SK-N-SH (cell line): ENCODE measurements around the gene THBS3. TPM values are rescaled to one million over a fixed set of nuclear protein-coding genes. Genes with fewer than 3 reads are reported as not detected.

Experiments used
- CTCF ChIA-PET: fragments of 300-600, 350-600 bp; formaldehyde crosslinking; extraction: SDS; loops from one replicate; lab custom pipeline; 2021; lab: Yijun Ruan, JAX
- POLR2A ChIA-PET: fragments of 350-600 bp; sonication (Branson Sonifier 250); formaldehyde crosslinking; extraction: SDS; loops from one replicate; lab custom pipeline; 2020; ENCODE audit warnings: antibody characterized with exemption, inconsistent platforms; lab: Yijun Ruan, JAX
- DNase-seq: peaks from one replicate; pipeline ENCODE4 v3.0.0; 2012
- H2AFZ ChIP-seq: fragments of 200-600 bp; sonication (generic); 2 replicates; pipeline ENCODE4 v1.8.1; 2016; ENCODE audit warnings: antibody characterized with exemption, mild to moderate bottlenecking, low read depth
- H3F3A ChIP-seq: fragments of 200-600 bp; sonication (generic); replicated peaks from 2 replicates; pipeline ENCODE3; 2016; ENCODE audit warnings: antibody characterized with exemption, mild to moderate bottlenecking; ENCODE audit not compliant: insufficient read depth
- H3K27ac ChIP-seq, 2 experiments: fragments of 200-500 bp in 1 of 2; fragments of 200-600 bp in 1 of 2; sonication (Bioruptor generic) in 1 of 2; sonication (generic), shearing (Covaris generic) in 1 of 2; 2 replicates each; pipeline versions ENCODE4 v1.5.1 to v1.6.1; 2014 to 2016; ENCODE audit warnings: low read depth in 2 of 2, inconsistent platforms in 1 of 2, low read length in 1 of 2, mild to moderate bottlenecking in 1 of 2, mixed read lengths in 1 of 2
- H3K27me3 ChIP-seq: fragments of 200-600 bp; sonication (generic), shearing (Covaris generic); 2 replicates; pipeline ENCODE4 v1.6.1; 2016; ENCODE audit warnings: mixed run types; ENCODE audit not compliant: insufficient read depth
- H3K36me3 ChIP-seq, 2 experiments: fragments of 200-500 bp in 1 of 2; fragments of 200-600 bp in 1 of 2; sonication (Bioruptor generic) in 1 of 2; sonication (generic) in 1 of 2; replicated peaks in 1 of 2; 2 replicates each; pipeline versions ENCODE3 to v1.5.1; 2014 to 2016; ENCODE audit warnings: low read length in 1 of 2, mild to moderate bottlenecking in 1 of 2; ENCODE audit not compliant: insufficient read depth in 2 of 2, control insufficient read depth in 1 of 2
- H3K4me1 ChIP-seq, 2 experiments: fragments of 200-500 bp in 1 of 2; fragments of 200-600 bp in 1 of 2; sonication (Bioruptor generic) in 1 of 2; sonication (generic), shearing (Covaris generic) in 1 of 2; 2 replicates each; pipeline versions ENCODE4 v1.5.1 to v1.6.1; 2014 to 2016; ENCODE audit warnings: low read depth in 1 of 2, low read length in 1 of 2, mixed run types in 1 of 2; ENCODE audit not compliant: insufficient read depth in 2 of 2, control insufficient read depth in 1 of 2
- H3K4me2 ChIP-seq: fragments of 200-600 bp; sonication (generic), shearing (Covaris generic); 2 replicates; pipeline ENCODE4 v1.6.1; 2017; ENCODE audit warnings: mixed run types
- H3K4me3 ChIP-seq, 2 experiments: fragments of 200-500 bp in 1 of 2; fragments of 200-600 bp in 1 of 2; sonication (Bioruptor generic) in 1 of 2; sonication (generic), shearing (Covaris generic) in 1 of 2; 2 replicates each; pipeline versions ENCODE4 v1.5.1 to v1.8.1; 2014 to 2016; ENCODE audit warnings: low read depth in 2 of 2, inconsistent platforms in 1 of 2, low read length in 1 of 2, mild to moderate bottlenecking in 1 of 2, mixed read lengths in 1 of 2, moderate library complexity in 1 of 2
- H3K79me2 ChIP-seq: fragments of 200-600 bp; sonication (generic); 2 replicates; pipeline ENCODE4 v1.8.1; 2017; ENCODE audit warnings: mild to moderate bottlenecking; ENCODE audit not compliant: insufficient read depth
- H3K9ac ChIP-seq: fragments of 200-600 bp; sonication (generic); 2 replicates; pipeline ENCODE4 v1.6.1; 2017; ENCODE audit warnings: mixed run types
- H3K9me2 ChIP-seq: fragments of 200-600 bp; sonication (generic); 2 replicates; pipeline ENCODE4 v1.6.1; 2017; ENCODE audit warnings: mixed run types
- H3K9me3 ChIP-seq: fragments of 200-600 bp; sonication (generic); 2 replicates; pipeline ENCODE4 v1.6.1; 2017; ENCODE audit warnings: mixed run types, mild to moderate bottlenecking, moderate library complexity
- H4K20me1 ChIP-seq: fragments of 200-600 bp; sonication (generic); 2 replicates; pipeline ENCODE4 v1.6.1; 2017; ENCODE audit warnings: mild to moderate bottlenecking, mixed run types; ENCODE audit not compliant: insufficient read depth
- CTCF ChIP-seq: fragments of 200-600 bp; sonication (generic); IDR thresholded peaks from 2 replicates; pipeline ENCODE4 v1.6.1; 2017; ENCODE audit warnings: antibody characterized with exemption, mild to moderate bottlenecking, moderate library complexity
- EP300 ChIP-seq, 2 experiments: IDR thresholded peaks; 2 replicates each; pipeline versions ENCODE4 v1.4.0 to v1.6.1; 2012; ENCODE audit warnings: borderline replicate concordance in 1 of 2, low read depth in 1 of 2, low read length in 1 of 2
- FOSL2 ChIP-seq: IDR thresholded peaks from 2 replicates; pipeline ENCODE4 v1.4.0; 2012; ENCODE audit warnings: low read depth, mild to moderate bottlenecking, moderate library complexity, borderline replicate concordance
- FOXJ3 ChIP-seq: sonication (generic); formaldehyde crosslinking; IDR thresholded peaks from 2 replicates; pipeline ENCODE4 v1.5.1; 2020; ENCODE audit warnings: mild to moderate bottlenecking, missing genetic modification reagents
- GABPA ChIP-seq: IDR thresholded peaks from 2 replicates; pipeline ENCODE4 v1.4.0; 2012; ENCODE audit warnings: low read depth, mild to moderate bottlenecking
- GATA2 ChIP-seq: sonication (generic); formaldehyde crosslinking; IDR thresholded peaks from 2 replicates; pipeline ENCODE4 v1.5.0; 2020; ENCODE audit warnings: mild to moderate bottlenecking, missing genetic modification reagents
- IRF3 ChIP-seq: fragments of 150-350 bp; IDR thresholded peaks from 2 replicates; pipeline ENCODE4 v1.6.1; 2016; ENCODE audit warnings: mild to moderate bottlenecking, low read depth, low read length
- NRF1 ChIP-seq: IDR thresholded peaks from 2 replicates; pipeline ENCODE4 v1.6.1; 2012; ENCODE audit warnings: low read depth, mild to moderate bottlenecking, low read length
- POLR2AphosphoS5 ChIP-seq: IDR thresholded peaks from 2 replicates; pipeline ENCODE4 v1.6.1; 2012; ENCODE audit warnings: low read depth, low read length
- RCOR1 ChIP-seq: fragments of 150-350 bp; IDR thresholded peaks from 2 replicates; pipeline ENCODE4 v1.6.1; 2017; ENCODE audit warnings: antibody characterized with exemption, low read length
- REST ChIP-seq: IDR thresholded peaks from 2 replicates; pipeline ENCODE4 v1.6.1; 2012; ENCODE audit warnings: mild to moderate bottlenecking, low read depth, low read length, moderate library complexity
- RXRA ChIP-seq: IDR thresholded peaks from 2 replicates; pipeline ENCODE4 v1.4.0; 2012; ENCODE audit warnings: low read depth, mild to moderate bottlenecking, borderline replicate concordance
- SIN3A ChIP-seq: IDR thresholded peaks from 2 replicates; pipeline ENCODE4 v1.6.1; 2012; ENCODE audit warnings: low read depth, mild to moderate bottlenecking, low read length, moderate library complexity, borderline replicate concordance
- TAF1 ChIP-seq: IDR thresholded peaks from 2 replicates; pipeline ENCODE4 v1.6.1; 2012; ENCODE audit warnings: low read depth, mild to moderate bottlenecking, low read length, moderate library complexity, borderline replicate concordance
- TCF12 ChIP-seq: IDR thresholded peaks from 2 replicates; pipeline ENCODE4 v1.4.0; 2012
- TEAD4 ChIP-seq: IDR thresholded peaks from 2 replicates; pipeline ENCODE4 v1.4.0; 2012; ENCODE audit warnings: mild to moderate bottlenecking, borderline replicate concordance; ENCODE audit not compliant: insufficient read depth
- USF1 ChIP-seq: IDR thresholded peaks from 2 replicates; pipeline ENCODE4 v1.4.0; 2012; ENCODE audit warnings: low read depth, borderline replicate concordance
- USF2 ChIP-seq: fragments of 150-350 bp; IDR thresholded peaks from 2 replicates; pipeline ENCODE4 v1.6.1; 2017; ENCODE audit warnings: antibody characterized with exemption, low read length, low read depth, borderline replicate concordance
- WGBS: methylation state at CpG from one replicate; pipeline ENCODE4 v1.1.6; 2017; ENCODE audit warnings: low lambda C conversion rate; 5-methylcytosine and 5-hydroxymethylcytosine counted together
- polyA plus RNA-seq, 3 experiments: library from polyadenylated mRNA; depleted of rRNA; stranded (reverse); fragments of >200 nt; gene quantifications; 2 replicates each; pipeline ENCODE4 v1.2.3, GENCODE V29; 2012
- TF ChIP-seq, protein P1 (sequence below): IDR thresholded peaks from 2 replicates; pipeline ENCODE4; 2012
- TF ChIP-seq, protein P2 (sequence below): IDR thresholded peaks from 2 replicates; pipeline ENCODE4 v1.4.0; 2012; ENCODE audit warnings: low read depth, borderline replicate concordance

THBS3 gene
- polyA plus RNA-seq, 1 of the 3 experiments (the other 2 are of a cell fraction), result 124 TPM

DNA sequence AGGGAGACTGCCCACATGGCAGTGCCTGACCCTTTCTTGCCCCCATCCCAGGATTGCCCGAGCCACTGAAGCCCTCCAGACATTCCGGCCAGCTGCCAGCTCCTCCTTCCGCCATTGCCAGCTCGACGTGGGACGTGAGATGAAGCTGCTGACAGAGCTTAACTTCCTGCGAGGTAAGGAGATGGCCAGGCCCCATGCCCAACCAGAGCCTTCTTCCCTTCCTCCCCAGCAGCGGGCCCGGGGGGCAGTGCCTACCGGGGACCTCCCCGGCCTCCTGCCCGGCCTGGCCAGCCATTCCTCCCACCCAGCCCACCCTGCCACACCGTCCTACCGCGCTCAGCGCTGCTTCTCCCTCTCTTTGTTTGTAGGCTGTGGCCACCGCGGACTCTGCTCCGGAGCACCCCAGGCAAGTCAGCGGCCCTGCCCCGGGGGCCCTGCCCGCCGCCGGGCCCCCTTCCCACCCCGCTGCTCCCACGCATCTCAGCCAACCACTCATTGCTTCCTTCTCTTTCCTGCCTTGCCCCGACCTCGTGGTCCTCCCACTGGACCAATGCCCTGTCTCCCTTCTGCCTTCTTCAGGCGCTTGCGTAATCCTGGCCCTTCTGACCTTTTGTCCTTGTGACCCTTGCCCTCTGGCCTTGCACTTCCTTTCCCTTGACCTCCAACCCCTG, 29.1 kb downstream of the THBS3 start:
- H3K9me3 ChIP-seq, result no peaks in the 10 kb centered on the region
- H3K4me3 ChIP-seq, result no peak overlapping the region
- H4K20me1 ChIP-seq, result no peaks in the 10 kb centered on the region
- peaks cover 15% of the 10 kb centered on the region for H3F3A ChIP-seq
- ChIA-PET POLR2A (interaction anchor here (1.8 kb wide), 1 partner anchor 15 kb away, joined by 6 read pairs; no protein-coding TSS in a partner anchor), CTCF (interaction anchor here (1.2 to 9.6 kb wide), 9 partner anchors 8 to 94 kb away, joined by 3 to 203 read pairs (median 10); partner anchors contain the start of gene THBS3)
- no peaks in the 10 kb centered on the region for H3K27me3 ChIP-seq
- DNase-seq, result no peak
- no peak overlapping the region for H3K4me2 ChIP-seq
- no peak overlapping the region for H2AFZ ChIP-seq
- no peak overlapping the region for H3K27ac ChIP-seq
- 91% methylated on average over 21 of the region's 30 CpGs for WGBS
- H3K79me2 ChIP-seq, result peaks cover 12% of the 10 kb centered on the region; the same call in 1 of the 2 replicates
- peaks cover 20 to 44% of the 10 kb centered on the region in 2 experiments for H3K36me3 ChIP-seq
- H3K4me1 ChIP-seq, result peaks cover 0 to 24% of the 10 kb centered on the region in 2 experiments; a peak in 2 of 4 replicates
- H3K9ac ChIP-seq, result no peak overlapping the region
- TF ChIP-seq TCF12 (no peak), TAF1 (no peak), TEAD4 (no peak), FOSL2 (no peak), USF1 (no peak), REST (no peak), IRF3 (no peak), GABPA (no peak), RCOR1 (no peak), SIN3A (no peak), NRF1 (no peak), CTCF (no peak), FOXJ3 (CRISPR knock-in tag) (no peak), USF2 (no peak), EP300 (IDR thresholded peaks at IDR 0.05; ENCODE audit: borderline replicate concordance in 1 of 2, low read depth in 1 of 2, low read length in 1 of 2) (no peak), RXRA (no peak), POLR2AphosphoS5 (no peak), GATA2 (CRISPR knock-in tag) (no peak)
- TF ChIP-seq, protein P1, sequence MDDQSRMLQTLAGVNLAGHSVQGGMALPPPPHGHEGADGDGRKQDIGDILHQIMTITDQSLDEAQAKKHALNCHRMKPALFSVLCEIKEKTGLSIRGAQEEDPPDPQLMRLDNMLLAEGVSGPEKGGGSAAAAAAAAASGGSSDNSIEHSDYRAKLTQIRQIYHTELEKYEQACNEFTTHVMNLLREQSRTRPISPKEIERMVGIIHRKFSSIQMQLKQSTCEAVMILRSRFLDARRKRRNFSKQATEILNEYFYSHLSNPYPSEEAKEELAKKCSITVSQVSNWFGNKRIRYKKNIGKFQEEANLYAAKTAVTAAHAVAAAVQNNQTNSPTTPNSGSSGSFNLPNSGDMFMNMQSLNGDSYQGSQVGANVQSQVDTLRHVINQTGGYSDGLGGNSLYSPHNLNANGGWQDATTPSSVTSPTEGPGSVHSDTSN, result no peak
- TF ChIP-seq, protein P2, sequence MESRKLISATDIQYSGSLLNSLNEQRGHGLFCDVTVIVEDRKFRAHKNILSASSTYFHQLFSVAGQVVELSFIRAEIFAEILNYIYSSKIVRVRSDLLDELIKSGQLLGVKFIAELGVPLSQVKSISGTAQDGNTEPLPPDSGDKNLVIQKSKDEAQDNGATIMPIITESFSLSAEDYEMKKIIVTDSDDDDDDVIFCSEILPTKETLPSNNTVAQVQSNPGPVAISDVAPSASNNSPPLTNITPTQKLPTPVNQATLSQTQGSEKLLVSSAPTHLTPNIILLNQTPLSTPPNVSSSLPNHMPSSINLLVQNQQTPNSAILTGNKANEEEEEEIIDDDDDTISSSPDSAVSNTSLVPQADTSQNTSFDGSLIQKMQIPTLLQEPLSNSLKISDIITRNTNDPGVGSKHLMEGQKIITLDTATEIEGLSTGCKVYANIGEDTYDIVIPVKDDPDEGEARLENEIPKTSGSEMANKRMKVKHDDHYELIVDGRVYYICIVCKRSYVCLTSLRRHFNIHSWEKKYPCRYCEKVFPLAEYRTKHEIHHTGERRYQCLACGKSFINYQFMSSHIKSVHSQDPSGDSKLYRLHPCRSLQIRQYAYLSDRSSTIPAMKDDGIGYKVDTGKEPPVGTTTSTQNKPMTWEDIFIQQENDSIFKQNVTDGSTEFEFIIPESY, result no peak
- no peaks in the 10 kb centered on the region for H3K9me2 ChIP-seq
